Esophagus muscularis mucosa (tissue), 3 donors: ENCODE data around the gene SH3BP5L.
"Not testable (repeated sequence)": the region's sequence is repeated elsewhere in the genome, so short reads cannot be mapped to it uniquely, and the experiment has no call there.

Experiments
- CTCF ChIP-seq, 3 experiments: fragments of 200-600 bp in 2 of 3; fragments of 450-650 bp in 1 of 3; sonication (generic) in 2 of 3; IDR thresholded peaks; one replicate each; pipeline ENCODE4 v1.5.1; 2017 to 2019; ENCODE audit warnings: antibody characterized with exemption in 3 of 3, mild to moderate bottlenecking in 2 of 3, moderate library complexity in 1 of 3
- POLR2AphosphoS5 ChIP-seq, 2 donors: sonication (generic); formaldehyde crosslinking; IDR thresholded peaks; one replicate each; pipeline ENCODE4 v1.6.1; 2017; ENCODE audit warnings: antibody characterized with exemption in 2 of 2

GRCh38 chr1:248794663-248795062 lies 31.1 kb downstream of the SH3BP5L start:
- not testable (repeated sequence) for TF ChIP-seq POLR2AphosphoS5, CTCF (IDR thresholded peaks at IDR 0.05)
